Measurements from ENCODE around the gene PTPRN2.

The PTPRN2 gene

DNA sequence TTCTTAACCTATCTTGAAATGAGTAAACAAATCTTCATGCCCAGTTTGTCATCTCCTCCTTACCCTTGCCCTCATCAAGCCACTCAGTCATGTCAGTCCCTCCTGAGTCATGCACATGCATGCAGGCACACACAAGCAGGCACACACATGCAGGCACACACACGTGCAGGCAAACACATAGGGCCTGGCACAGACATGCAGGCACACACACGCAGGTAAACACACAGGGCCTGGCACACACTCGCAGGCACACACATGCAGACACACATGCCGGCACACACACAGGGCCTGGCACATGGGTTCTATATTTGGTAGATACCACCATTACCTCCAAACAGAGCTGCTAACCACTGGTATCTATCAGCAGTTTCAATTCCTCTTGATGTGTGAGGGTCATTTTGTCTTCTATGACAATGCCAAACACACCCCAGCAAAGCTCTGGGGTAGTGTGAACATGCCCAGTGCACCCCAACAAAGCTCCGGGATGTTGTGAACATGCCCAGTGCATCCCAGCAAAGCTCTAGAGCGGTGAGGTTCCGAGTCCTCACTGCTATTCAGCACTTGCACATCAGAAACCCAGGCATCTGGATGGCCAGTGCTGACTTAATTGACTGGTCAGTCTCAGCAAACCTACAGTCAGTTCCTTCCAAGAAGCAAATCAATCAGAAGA is 563.8 kb downstream of the PTPRN2 start:
- TF ChIP-seq, protein P1, sequence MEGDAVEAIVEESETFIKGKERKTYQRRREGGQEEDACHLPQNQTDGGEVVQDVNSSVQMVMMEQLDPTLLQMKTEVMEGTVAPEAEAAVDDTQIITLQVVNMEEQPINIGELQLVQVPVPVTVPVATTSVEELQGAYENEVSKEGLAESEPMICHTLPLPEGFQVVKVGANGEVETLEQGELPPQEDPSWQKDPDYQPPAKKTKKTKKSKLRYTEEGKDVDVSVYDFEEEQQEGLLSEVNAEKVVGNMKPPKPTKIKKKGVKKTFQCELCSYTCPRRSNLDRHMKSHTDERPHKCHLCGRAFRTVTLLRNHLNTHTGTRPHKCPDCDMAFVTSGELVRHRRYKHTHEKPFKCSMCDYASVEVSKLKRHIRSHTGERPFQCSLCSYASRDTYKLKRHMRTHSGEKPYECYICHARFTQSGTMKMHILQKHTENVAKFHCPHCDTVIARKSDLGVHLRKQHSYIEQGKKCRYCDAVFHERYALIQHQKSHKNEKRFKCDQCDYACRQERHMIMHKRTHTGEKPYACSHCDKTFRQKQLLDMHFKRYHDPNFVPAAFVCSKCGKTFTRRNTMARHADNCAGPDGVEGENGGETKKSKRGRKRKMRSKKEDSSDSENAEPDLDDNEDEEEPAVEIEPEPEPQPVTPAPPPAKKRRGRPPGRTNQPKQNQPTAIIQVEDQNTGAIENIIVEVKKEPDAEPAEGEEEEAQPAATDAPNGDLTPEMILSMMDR (IDR thresholded peaks at IDR 0.05; ENCODE audit: low read depth, low read length): no peak
- H3K4me3 ChIP-seq (ENCODE audit: low read depth, low read length): no peak overlapping the region

DNA sequence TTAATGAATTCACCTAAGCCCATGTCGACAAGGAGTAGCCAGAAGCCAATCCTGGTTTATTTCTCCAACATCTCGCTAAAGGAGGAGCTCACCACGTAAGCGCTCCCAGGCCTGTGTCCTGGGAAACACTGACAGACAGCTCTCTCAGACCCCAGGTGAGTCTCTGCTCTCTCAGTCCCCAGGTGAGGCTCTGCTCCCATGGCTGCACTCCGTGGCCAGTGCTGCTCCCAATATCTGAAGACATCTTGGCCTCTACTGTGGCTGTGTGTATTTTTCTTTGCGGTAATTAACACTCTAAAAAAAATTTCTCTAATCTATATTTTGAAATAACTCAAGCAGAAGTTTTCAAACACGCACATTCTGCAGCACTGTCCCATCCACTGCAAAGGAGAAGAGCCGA is 564.5 kb downstream of the PTPRN2 start:
- TF ChIP-seq, protein P1 (IDR thresholded peaks at IDR 0.05; ENCODE audit: low read depth, low read length): no peak
- no peak overlapping the region for H3K4me3 ChIP-seq (ENCODE audit: low read depth, low read length)

DNA sequence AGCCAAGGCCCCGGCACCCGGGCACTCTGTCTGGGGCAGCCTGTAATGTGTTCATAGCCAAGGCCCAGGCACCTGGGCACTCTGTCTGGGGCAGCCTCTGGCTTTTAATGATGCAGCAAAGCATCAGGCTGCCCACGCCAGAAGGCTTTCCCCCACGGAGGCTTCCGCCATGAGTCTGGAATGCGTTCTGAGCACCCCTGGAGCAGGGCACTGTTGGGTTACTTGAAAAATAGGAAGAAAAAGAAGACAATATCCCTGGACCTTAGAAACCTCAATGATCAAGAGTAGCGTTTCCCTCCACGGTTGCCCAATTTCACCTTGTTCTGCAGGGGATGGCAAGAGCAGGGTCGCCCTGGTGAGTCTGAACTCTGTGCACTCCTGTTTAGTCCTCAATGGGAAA is 565.0 kb downstream of the PTPRN2 start:
- no peak overlapping the region for H3K4me3 ChIP-seq (ENCODE audit: low read depth, low read length)
- TF ChIP-seq, protein P1 (IDR thresholded peaks at IDR 0.05; ENCODE audit: low read depth, low read length): no peak

DNA sequence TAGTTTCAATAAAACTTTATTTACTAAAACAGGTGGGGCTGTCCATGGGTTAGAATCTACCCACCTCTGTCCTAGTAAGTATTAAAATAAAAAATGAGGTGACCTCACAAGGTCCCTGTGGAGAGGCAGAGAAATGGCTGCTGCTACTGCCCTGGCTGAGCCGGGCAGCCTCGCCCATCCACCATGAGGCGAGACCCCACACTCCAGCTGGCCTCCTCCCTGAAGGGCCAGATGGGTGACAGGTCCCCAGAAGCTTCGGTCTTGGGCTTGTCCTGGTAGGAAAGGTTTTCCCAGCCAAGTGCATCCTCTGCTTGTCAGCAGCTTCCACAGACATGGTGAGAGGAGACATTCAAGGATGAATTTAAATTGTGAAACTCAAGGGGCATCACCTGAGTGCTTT is 565.8 kb downstream of the PTPRN2 start:
- no peak overlapping the region for H3K4me3 ChIP-seq (ENCODE audit: low read depth, low read length)
- TF ChIP-seq, protein P1 (IDR thresholded peaks at IDR 0.05; ENCODE audit: low read depth, low read length): no peak

DNA sequence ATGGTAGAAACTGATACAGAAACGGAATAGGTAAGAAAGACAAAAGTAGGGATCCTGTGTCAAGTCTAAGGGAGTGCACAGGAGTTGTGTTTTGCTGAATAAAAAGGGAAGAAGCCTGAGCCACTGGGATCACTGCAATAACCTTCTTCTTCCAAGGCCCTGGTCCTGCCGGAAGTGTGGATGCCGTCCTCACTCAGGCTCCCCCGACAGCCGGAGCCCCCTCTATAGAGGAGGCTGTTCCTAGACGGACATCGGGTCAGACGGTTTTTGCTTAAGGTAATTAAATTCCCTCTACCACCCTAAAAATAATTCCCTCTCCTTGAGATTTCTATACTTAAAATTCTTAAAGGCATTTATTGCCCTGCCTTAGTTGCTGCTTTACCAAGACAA is 566.9 kb downstream of the PTPRN2 start:
- TF ChIP-seq, protein P1 (IDR thresholded peaks at IDR 0.05; ENCODE audit: low read depth, low read length): no peak

DNA sequence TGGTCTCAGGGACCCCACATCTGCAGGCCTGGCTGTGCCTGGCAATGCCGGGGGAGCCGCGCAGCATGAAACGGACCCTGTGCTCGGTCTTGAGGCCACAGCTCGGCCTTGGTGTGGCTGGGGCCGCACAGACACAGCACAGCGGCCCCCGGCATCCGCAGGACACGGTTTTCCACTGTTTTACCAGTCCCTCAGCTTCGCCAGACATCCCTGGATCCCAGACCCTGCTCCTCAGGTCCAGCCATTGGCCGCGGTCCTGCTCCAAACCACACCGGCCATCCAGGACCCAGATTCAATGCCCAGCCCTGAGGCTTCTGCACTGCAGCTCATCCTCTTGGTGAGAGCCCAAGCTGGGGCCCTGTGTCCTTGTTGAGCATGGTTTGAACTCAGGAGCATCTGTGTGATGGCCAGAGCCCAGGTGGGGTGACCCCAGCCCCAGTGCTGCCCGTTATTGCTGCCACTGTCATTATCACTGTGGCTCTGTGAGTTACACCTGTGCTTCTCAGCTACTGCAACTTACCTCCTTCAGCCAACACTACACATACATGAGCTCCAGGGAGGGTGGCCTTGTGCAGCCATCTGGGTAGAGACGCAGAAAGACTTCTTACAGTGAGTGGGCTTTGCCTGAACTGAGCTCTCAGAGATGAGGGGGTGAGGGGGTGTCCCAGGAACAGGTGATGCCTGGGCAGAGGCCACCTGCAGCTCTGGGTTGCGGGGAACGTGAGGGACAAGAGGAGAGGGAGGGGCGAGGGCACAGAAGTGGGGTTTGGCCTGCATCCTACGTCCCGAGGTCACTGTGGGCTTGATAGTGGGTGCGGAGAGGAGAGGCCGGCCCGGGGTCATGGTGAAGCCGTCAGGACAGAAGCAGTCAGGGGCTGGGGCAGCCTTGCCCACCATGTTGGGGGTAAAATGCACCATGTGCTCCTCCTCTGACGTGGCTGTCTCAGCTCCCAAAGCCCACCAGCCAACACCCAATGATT is 567.6 kb downstream of the PTPRN2 start:
- H3K4me3 ChIP-seq (ENCODE audit: low read depth, low read length): no peak overlapping the region
- TF ChIP-seq, protein P1 (IDR thresholded peaks at IDR 0.05; ENCODE audit: low read depth, low read length): no peak

More for the DNA sequence above, 566.9 kb downstream of the PTPRN2 start:
- no peak overlapping the region for H3K4me3 ChIP-seq (ENCODE audit: low read depth, low read length)

Data from WI38 (cell line).